GM23338 (cell line): ENCODE data around the gene EHD3. TPM values are rescaled to one million over a fixed set of nuclear protein-coding genes. Genes with fewer than 3 reads are reported as not detected.

Source experiments
- ATAC-seq: fragments of 200-7000 bp; cut with Tn5 transposase; 3 replicates; pipeline ENCODE4 v1.9.1; 2020
- DNase-seq: peaks from one replicate; pipeline ENCODE4 v3.0.0-alpha.2; 2015; ENCODE audit warnings: low spot score
- H2AFZ ChIP-seq: fragments of 200-600 bp; sonication (generic); 2 replicates; pipeline ENCODE4 v1.8.0; 2016; ENCODE audit warnings: antibody characterized with exemption, mild to moderate bottlenecking, moderate library complexity
- H3F3A ChIP-seq: fragments of 200-600 bp; sonication (generic); replicated peaks from 2 replicates; pipeline ENCODE4 v1.8.0; 2017; ENCODE audit warnings: antibody characterized with exemption, mixed run types, low read depth
- H3K27ac ChIP-seq: fragments of 200-600 bp; sonication (generic); 2 replicates; pipeline ENCODE4 v1.6.1; 2016; ENCODE audit warnings: low read depth
- H3K27me3 ChIP-seq: fragments of 200-600 bp; sonication (generic); 2 replicates; pipeline ENCODE4 v1.8.0; 2016; ENCODE audit warnings: mild to moderate bottlenecking, mixed run types, moderate library complexity; ENCODE audit not compliant: insufficient read depth
- H3K36me3 ChIP-seq: fragments of 200-600 bp; sonication (generic); 2 replicates; pipeline ENCODE4 v1.8.0; 2016; ENCODE audit warnings: mild to moderate bottlenecking; ENCODE audit not compliant: insufficient read depth
- H3K4me1 ChIP-seq: fragments of 200-600 bp; sonication (generic); 2 replicates; pipeline ENCODE4 v1.8.0; 2016; ENCODE audit warnings: mild to moderate bottlenecking, moderate library complexity; ENCODE audit not compliant: insufficient read depth
- H3K4me2 ChIP-seq: fragments of 200-600 bp; sonication (generic); 2 replicates; pipeline ENCODE4 v1.7.1; 2017; ENCODE audit warnings: mixed run types
- H3K4me3 ChIP-seq: fragments of 200-600 bp; sonication (generic); 2 replicates; pipeline ENCODE4 v1.6.1; 2016; ENCODE audit warnings: mixed run types
- H3K79me2 ChIP-seq: fragments of 200-600 bp; sonication (generic); replicated peaks from 2 replicates; pipeline ENCODE4 v1.8.0; 2017; ENCODE audit warnings: mild to moderate bottlenecking; ENCODE audit not compliant: insufficient read depth
- H3K9me2 ChIP-seq: fragments of 200-600 bp; sonication (generic); 2 replicates; pipeline ENCODE4 v1.8.0; 2017; ENCODE audit not compliant: insufficient read depth
- H4K20me1 ChIP-seq: fragments of 200-600 bp; sonication (generic); replicated peaks from 2 replicates; pipeline ENCODE4 v1.8.0; 2017; ENCODE audit warnings: mild to moderate bottlenecking; ENCODE audit not compliant: insufficient read depth
- H3K27ac Mint-ChIP-seq: 2 replicates; pipeline ENCODE4 v1.8.0; 2020; ENCODE audit warnings: inconsistent platforms, mild to moderate bottlenecking, moderate library complexity, mixed read lengths
- H3K27me3 Mint-ChIP-seq: 3 replicates; pipeline ENCODE4 v1.8.0; 2022; ENCODE audit warnings: low read depth, mild to moderate bottlenecking, moderate library complexity, mixed read lengths, inconsistent platforms; ENCODE audit not compliant: insufficient read depth, poor library complexity
- H3K36me3 Mint-ChIP-seq: 3 replicates; pipeline ENCODE4 v1.8.0; 2021; ENCODE audit warnings: low read depth, mild to moderate bottlenecking, inconsistent platforms, moderate library complexity, mixed read lengths
- H3K4me1 Mint-ChIP-seq: 3 replicates; pipeline ENCODE4 v1.8.0; 2020; ENCODE audit warnings: mild to moderate bottlenecking, inconsistent platforms, mixed read lengths
- H3K4me3 Mint-ChIP-seq: 3 replicates; pipeline ENCODE4 v1.8.0; 2021; ENCODE audit warnings: moderate library complexity, mild to moderate bottlenecking, inconsistent platforms, mixed read lengths
- H3K9me3 Mint-ChIP-seq: 3 replicates; pipeline ENCODE4 v1.8.0; 2020; ENCODE audit warnings: moderate library complexity, mild to moderate bottlenecking, inconsistent platforms, mixed read lengths
- CREB1 ChIP-seq: fragments of 250-450 bp; sonication (Bioruptor Pico); IDR thresholded peaks from 2 replicates; pipeline ENCODE4 v1.5.0; 2020; ENCODE audit warnings: low read depth, mild to moderate bottlenecking, moderate library complexity
- CTCF ChIP-seq, 2 experiments: fragments of 200-600 bp in 1 of 2; sonication (generic) in 1 of 2; conservative IDR thresholded peaks; 2 replicates each; pipeline versions ENCODE4 v1.5.1 to v1.6.1; 2016 to 2017; ENCODE audit warnings: antibody characterized with exemption in 2 of 2, low read depth in 2 of 2, mild to moderate bottlenecking in 2 of 2, moderate library complexity in 1 of 2
- ETS1 ChIP-seq: IDR thresholded peaks from 2 replicates; pipeline ENCODE4 v1.6.1; 2016; ENCODE audit warnings: antibody characterized with exemption
- EZH2 ChIP-seq: fragments of 200-600 bp; sonication (generic); IDR thresholded peaks from one replicate; pipeline ENCODE4 v1.8.0; 2017; ENCODE audit warnings: antibody characterized with exemption, mild to moderate bottlenecking, low read depth; ENCODE audit not compliant: unreplicated experiment
- EZH2phosphoT487 ChIP-seq: fragments of 200-600 bp; sonication (generic); IDR thresholded peaks from one replicate; pipeline ENCODE4 v1.8.1; 2018; ENCODE audit warnings: antibody characterized with exemption; ENCODE audit not compliant: unreplicated experiment
- JUNB ChIP-seq: IDR thresholded peaks from one replicate; pipeline ENCODE4 v1.6.1; 2016; ENCODE audit warnings: antibody characterized with exemption; ENCODE audit not compliant: unreplicated experiment
- NANOG ChIP-seq: IDR thresholded peaks from 2 replicates; pipeline ENCODE4 v1.6.1; 2016; ENCODE audit warnings: antibody characterized with exemption, borderline replicate concordance
- POLR2AphosphoS5 ChIP-seq: IDR thresholded peaks from 2 replicates; pipeline ENCODE4 v1.6.1; 2016; ENCODE audit warnings: antibody characterized with exemption, low read depth
- REST ChIP-seq: IDR thresholded peaks from one replicate; pipeline ENCODE4 v1.6.1; 2018; ENCODE audit warnings: antibody characterized with exemption; ENCODE audit not compliant: unreplicated experiment
- ZNF114 ChIP-seq: fragments of 250-450 bp; sonication (Bioruptor Pico); IDR thresholded peaks from 2 replicates; pipeline ENCODE4 v1.5.0; 2020; ENCODE audit warnings: mild to moderate bottlenecking, moderate library complexity
- ZNF331 ChIP-seq: fragments of 250-450 bp; sonication (Bioruptor Pico); IDR thresholded peaks from 2 replicates; pipeline ENCODE4 v1.5.0; 2020; ENCODE audit warnings: low read depth, mild to moderate bottlenecking, moderate library complexity
- ZNF462 ChIP-seq: fragments of 250-450 bp; sonication (Bioruptor Pico); IDR thresholded peaks from 2 replicates; pipeline ENCODE4 v1.5.0; 2020; ENCODE audit warnings: mild to moderate bottlenecking, moderate library complexity
- polyA plus RNA-seq: library from polyadenylated mRNA; unstranded; fragments of >200 nt; fragmentation: Nextera tagmentation; extraction: Ambion mirVana; gene quantifications from 2 replicates; pipeline ENCODE4 v1.2.1, GENCODE V29; 2016
- total RNA-seq: library from RNA; depleted of rRNA; stranded (reverse); fragments of >200 nt; shearing (Covaris generic); gene quantifications from 2 replicates; pipeline ENCODE4 v1.2.3, GENCODE V29; 2014

Gene EHD3
- total and polyA plus RNA-seq, 2 experiments from 2014 or later, result 3.3 to 12.6 TPM

- no peak for TF ChIP-seq ZNF462
- no peak for TF ChIP-seq EZH2
- no peak for TF ChIP-seq POLR2AphosphoS5
- TF ChIP-seq NANOG, result no peak
- no peak for TF ChIP-seq JUNB
- no peak for TF ChIP-seq EZH2phosphoT487
These were observed 12.4 kb upstream of the EHD3 start (continued) for GRCh38 chr2:31221544-31221943.

- no peaks in the 10 kb centered on the region for H3K36me3 Mint-ChIP-seq
- Histone ChIP-seq H4K20me1 (no peaks in the 10 kb centered on the region), H3K9me2 (no peaks in the 10 kb centered on the region), H3K27me3 (no peaks in the 10 kb centered on the region), H3K4me3 (no peak overlapping the region), H3F3A (no peaks in the 10 kb centered on the region), H3K4me1 (no peaks in the 10 kb centered on the region), H3K27ac (no peak overlapping the region), H2AFZ (no peak overlapping the region), H3K4me2 (no peak overlapping the region), H3K36me3 (no peaks in the 10 kb centered on the region), H3K79me2 (no peaks in the 10 kb centered on the region)
- ATAC-seq (no peak), DNase-seq (no peak)
- no peak overlapping the region for H3K27ac Mint-ChIP-seq
- H3K4me3 Mint-ChIP-seq, result no peak overlapping the region
- H3K9me3 Mint-ChIP-seq, result no peaks in the 10 kb centered on the region
- H3K4me1 Mint-ChIP-seq, result peaks cover 4% of the 10 kb centered on the region
- H3K27me3 Mint-ChIP-seq, result peaks cover 2% of the 10 kb centered on the region
- TF ChIP-seq CTCF (conservative IDR thresholded peaks at IDR 0.05; ENCODE audit: low read depth in 2 of 2), result no peak
- TF ChIP-seq ETS1, result no peak
- no peak for TF ChIP-seq ZNF331 (CRISPR knock-in tag)
- TF ChIP-seq NANOG, result no peak
- no peak for TF ChIP-seq REST
- TF ChIP-seq ZNF114 (CRISPR knock-in tag), result no peak
- TF ChIP-seq EZH2phosphoT487, result no peak
- no peak for TF ChIP-seq EZH2
- TF ChIP-seq CREB1 (CRISPR knock-in tag), result no peak
- no peak for TF ChIP-seq POLR2AphosphoS5
These were observed 11.9 kb upstream of the EHD3 start for GRCh38 chr2:31222071-31222470.
